Astrocyte (in vitro differentiated cells and primary cell): ENCODE measurements around the gene ANKRD40.

Experiments used
- EZH2 ChIP-seq: IDR thresholded peaks from 2 replicates; pipeline ENCODE4 v1.6.1; 2012; ENCODE audit warnings: mild to moderate bottlenecking, low read length, inconsistent platforms; ENCODE audit not compliant: insufficient read depth
- TF ChIP-seq, protein P1 (sequence below): IDR thresholded peaks from 2 replicates; pipeline ENCODE4 v1.5.1; 2011; ENCODE audit warnings: low read depth, mild to moderate bottlenecking, inconsistent platforms, low read length, moderate library complexity; ENCODE audit not compliant: insufficient read depth

DNA sequence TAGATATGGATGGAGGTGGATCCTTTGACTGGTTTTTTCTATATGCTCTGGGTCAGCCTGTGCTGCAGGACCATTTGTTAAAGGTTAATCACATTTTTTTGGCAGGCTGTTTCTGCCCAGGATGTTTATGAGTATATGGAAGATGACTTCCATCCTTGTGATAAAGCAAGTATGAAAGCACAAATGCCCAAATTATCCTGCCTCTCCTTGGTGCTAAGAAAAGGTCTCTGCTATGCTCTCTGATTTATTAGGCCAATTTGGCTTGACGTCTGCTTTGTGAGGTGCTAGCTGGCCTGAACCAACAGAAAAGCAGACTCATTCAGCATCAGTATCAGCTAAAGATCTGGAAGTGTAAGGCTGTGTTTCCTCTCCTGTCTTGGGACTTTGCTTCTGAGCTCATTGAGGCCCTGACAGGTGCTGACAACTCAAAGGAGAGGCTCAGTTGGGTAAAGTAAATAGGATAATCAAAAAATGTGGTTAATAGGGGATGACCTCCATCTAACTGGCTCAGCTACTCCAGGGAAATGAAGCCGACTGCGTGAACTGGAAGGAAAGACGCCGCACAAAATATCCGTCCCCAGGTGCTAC, 15.2 kb downstream of the ANKRD40 start:
- TF ChIP-seq, protein P1, sequence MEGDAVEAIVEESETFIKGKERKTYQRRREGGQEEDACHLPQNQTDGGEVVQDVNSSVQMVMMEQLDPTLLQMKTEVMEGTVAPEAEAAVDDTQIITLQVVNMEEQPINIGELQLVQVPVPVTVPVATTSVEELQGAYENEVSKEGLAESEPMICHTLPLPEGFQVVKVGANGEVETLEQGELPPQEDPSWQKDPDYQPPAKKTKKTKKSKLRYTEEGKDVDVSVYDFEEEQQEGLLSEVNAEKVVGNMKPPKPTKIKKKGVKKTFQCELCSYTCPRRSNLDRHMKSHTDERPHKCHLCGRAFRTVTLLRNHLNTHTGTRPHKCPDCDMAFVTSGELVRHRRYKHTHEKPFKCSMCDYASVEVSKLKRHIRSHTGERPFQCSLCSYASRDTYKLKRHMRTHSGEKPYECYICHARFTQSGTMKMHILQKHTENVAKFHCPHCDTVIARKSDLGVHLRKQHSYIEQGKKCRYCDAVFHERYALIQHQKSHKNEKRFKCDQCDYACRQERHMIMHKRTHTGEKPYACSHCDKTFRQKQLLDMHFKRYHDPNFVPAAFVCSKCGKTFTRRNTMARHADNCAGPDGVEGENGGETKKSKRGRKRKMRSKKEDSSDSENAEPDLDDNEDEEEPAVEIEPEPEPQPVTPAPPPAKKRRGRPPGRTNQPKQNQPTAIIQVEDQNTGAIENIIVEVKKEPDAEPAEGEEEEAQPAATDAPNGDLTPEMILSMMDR = no peak
- TF ChIP-seq EZH2 = no peak
